ENCODE measurements around the gene P3H3.
"Not testable (repeated sequence)": the region's sequence is repeated elsewhere in the genome, so short reads cannot be mapped to it uniquely, and the experiment has no call there.

P3H3 gene

DNA sequence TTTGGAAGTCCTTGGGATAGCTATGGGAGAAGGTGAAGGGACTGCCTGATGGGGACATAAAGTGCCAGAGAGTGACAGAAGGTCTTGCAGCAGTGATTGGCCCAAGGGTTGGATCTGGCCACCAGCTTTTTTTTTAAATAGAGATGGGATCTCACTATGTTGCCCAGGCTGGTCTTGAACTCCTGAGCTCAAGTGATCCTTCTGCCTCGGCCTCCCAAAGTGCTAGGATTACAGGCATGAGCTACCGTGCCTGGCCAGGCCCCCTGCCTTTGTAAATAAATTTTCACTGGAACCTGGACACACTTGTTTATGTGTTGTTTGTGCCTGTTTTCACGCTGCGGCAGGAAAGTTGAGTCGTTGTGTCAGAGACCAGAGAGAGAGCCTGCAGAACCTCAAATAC is 37.1 kb downstream of the P3H3 start:
- not testable (repeated sequence) for DNase-seq

- no peak for DNase-seq
These were observed 38.1 kb downstream of the P3H3 start for GRCh38 chr12:6866163-6866919.

DNA sequence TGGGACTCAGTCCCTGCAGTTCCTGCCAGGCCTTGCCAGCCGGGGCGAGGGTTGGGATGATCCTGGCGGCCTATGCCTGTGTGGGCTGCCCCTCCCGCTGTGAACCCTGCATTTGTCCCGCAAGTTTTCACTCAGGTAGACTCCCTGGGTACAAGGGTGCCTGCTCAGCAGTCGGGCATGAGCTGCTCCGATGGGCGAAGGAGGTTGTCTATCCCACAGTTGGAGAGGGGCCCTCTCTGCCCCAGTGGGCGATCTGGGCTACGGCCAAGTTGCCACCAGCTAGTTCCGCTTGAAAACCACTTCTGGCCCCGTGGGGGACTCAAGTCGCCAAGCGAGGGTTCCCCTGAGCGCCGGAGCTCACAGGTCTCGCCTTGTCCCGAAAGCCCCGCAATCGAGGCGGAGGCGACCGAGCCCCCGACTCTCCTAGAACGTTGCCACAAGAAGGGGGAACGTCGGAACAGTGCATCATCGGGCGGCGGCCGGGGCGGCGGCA is 38.8 kb downstream of the P3H3 start:
- DNase-seq: peak in 15 of 58 donors; percentile 22 to 81 (median 56)

DNA sequence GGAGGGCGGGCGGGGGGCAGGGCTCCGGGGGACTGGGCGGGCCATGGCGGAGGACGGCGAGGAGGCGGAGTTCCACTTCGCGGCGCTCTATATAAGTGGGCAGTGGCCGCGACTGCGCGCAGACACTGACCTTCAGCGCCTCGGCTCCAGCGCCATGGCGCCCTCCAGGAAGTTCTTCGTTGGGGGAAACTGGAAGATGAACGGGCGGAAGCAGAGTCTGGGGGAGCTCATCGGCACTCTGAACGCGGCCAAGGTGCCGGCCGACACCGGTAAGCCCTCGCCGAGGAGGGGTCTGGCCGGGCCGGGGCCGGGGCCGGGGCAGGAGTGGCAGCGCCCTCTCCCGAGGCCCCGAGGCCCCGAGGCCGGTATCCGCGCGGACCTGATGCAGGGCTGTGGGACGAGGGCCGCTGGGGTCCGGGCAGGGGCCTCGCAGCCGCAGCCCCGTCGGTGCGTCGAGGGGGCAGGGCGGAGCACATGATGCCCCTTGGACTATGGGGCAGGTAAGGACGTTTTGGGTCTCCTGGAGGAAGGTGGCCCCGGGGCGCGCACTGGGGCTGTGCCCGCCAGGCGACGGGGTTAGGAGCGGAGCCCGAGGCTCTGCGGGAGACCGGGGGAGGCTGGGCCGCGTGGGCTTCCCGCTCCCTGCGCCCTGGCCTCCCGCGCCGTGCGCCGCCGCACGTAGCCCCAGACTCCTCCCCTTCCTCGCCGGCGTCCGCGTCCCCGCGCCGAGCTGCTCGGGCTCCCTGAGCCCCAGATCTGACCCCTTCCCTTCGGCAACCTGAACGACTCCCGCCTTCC is 39.4 kb downstream of the P3H3 start, which contains the start of gene TPI1:
Gene TPI1, plus strand, starts transcription at position 119 of the 798 bp plus-strand sequence. Its CDS starts 36 bp downstream, at position 155.
- peak in 57 of 58 donors; percentile 15 to 92 (median 80) for DNase-seq

GRCh38 chr12:6868211-6869048 is 40.2 kb downstream of the P3H3 start:
- peak in 7 of 58 donors; percentile 3 to 58 (median 17) for DNase-seq

- DNase-seq: peak in 53 of 58 donors; percentile 4 to 82 (median 49)
These were observed 41.1 kb downstream of the P3H3 start for GRCh38 chr12:6869049-6870021.

DNA sequence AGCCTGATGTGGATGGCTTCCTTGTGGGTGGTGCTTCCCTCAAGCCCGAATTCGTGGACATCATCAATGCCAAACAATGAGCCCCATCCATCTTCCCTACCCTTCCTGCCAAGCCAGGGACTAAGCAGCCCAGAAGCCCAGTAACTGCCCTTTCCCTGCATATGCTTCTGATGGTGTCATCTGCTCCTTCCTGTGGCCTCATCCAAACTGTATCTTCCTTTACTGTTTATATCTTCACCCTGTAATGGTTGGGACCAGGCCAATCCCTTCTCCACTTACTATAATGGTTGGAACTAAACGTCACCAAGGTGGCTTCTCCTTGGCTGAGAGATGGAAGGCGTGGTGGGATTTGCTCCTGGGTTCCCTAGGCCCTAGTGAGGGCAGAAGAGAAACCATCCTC is 42.1 kb downstream of the P3H3 start:
- DNase-seq: not testable (repeated sequence)

DNA sequence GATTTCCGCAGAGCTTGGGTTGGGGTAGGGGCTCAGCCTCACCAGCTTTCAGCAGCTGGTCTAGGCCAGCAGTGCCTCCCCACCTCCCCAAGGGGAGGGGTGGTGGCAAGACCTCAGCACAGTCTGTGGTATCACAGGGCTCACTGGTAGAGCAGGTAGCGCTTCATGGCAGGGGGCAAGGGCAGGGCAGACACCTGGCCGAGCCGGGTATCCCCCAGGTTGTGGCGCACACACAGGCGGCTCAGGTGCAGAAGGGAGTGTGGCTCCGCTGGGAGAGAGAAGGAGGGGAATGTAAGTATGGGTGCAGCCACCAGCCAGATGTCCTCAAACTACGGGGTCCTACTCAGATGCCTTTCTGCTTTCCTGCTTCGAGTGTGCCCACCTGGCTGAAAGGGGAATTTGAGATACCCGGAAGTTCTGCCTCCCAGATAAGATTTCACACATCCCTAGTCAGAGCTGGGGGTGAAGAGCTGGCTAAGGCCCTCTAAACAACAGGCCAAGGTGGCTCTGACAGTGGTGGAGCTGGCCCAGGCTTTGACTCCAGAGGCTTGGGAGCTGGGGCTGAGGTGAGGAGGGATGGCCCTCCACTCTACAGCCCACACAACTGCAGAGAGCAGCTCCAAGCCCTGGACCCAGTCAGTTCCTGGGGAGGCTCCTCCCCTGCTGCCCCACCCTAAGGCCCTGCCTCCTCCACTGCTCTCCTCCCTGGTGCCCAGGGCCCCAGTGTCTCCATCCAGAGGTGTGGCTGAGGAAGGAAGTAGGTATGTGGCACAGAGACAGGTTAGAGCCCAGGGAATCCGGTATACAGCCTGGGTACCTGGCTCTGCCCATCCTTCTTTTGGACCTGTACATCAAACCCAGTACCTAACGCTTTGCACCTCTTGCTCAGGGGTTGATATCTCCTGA is 43.1 kb downstream of the P3H3 start:
- peak in 6 of 58 donors; percentile 6 to 10 (median 8) for DNase-seq

GRCh38 chr12:6872073-6873048 is 44.2 kb downstream of the P3H3 start:
- peak in 57 of 58 donors; percentile 3 to 82 (median 65) for DNase-seq

DNA sequence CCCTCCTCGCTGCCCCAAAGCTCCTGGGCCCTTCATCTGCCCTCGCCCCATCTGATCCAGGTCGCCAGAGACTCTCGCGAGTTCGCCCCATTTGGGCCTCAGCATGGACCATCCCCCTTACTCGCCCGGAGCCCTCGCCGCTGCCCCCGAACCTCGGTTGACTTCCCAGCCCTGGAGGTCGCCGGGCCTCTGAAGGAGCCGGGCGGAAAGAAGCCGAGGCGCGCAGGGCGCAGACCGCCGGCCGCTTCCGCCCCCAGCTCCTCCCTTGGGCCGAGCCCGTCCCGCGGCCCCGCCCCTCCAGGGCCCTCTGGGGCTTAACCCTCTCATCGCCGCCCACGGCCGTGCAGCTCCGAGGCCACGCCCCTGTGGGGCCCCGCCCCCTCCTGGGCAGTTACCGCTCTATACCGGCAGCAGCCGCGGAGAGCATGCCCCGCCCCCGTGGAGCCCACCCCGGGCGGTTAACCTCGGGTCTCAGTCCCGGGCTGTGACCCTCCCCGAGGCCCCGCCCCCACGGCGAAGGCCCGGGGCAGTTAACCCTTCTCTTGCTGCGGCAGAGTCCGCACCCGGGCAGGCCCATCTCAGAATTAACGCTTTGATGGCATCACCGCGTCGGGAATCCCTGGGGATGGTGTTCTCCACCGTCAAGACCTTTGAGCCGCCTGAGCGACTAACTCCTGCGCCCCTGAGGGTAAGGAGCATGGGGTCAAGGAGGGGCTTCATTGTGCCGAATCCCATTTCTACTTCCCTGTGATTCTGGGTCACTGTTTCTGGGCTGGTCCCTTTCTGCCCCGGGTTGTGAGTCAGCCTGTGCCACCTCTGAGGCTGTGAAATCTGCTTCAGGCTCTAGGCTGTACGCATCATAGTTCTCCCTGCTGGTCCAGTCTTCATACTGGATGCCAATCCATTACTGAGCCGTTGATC is 45.1 kb downstream of the P3H3 start, which contains the start of gene SPSB2:
Gene SPSB2, minus strand, starts transcription at position 210 of the 921 bp plus-strand sequence. CDS start 402 bp downstream, outside the sequence.
- DNase-seq: peak; percentile 37 to 96 (median 88)

- not testable (repeated sequence) for DNase-seq
These were observed 45.8 kb downstream of the P3H3 start for GRCh38 chr12:6874015-6874368.

DNA sequence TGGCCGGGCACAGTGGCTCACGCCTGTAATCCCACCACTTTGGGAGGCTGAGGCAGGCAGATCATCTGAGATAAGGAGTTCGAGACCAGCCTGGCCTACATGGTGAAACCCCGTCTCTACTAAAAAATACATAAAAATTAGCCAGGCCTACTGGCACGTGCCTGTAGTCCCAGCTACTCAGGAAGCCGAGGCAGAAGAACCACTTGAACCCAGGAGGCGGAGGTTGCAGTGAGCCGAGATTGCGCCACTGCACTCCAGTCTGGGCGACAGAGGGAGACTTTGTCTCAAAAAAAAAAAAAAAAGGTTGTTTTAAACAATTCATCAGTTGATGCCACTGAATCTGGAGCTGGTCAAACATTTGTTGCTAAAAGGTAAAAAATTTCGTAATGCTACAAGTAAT is 51.6 kb downstream of the P3H3 start:
- not testable (repeated sequence) for DNase-seq

- no peak for DNase-seq
These were observed 55.0 kb downstream of the P3H3 start for GRCh38 chr12:6883252-6883651.

GRCh38 chr12:6883683-6884082 is 55.5 kb downstream of the P3H3 start:
- no peak for DNase-seq

GRCh38 chr12:6884539-6884938 is 56.3 kb downstream of the P3H3 start:
- DNase-seq: no peak

Data from anterior cingulate cortex (tissue), 58 donors.